GM06990 (cell line): ENCODE data around the gene AGK.

Experiments
- DNase-seq: peaks from one replicate; pipeline ENCODE4 v3.0.0-alpha.2; 2011; ENCODE audit not compliant: insufficient read length; ENCODE audit errors: extremely low read depth
- H3K27me3 ChIP-seq: replicated peaks from 2 replicates; pipeline ENCODE4 v1.6.0; 2011; ENCODE audit warnings: low read length; ENCODE audit not compliant: control insufficient read depth, insufficient read depth
- H3K36me3 ChIP-seq: 2 replicates; pipeline ENCODE4 v1.5.1; 2011; ENCODE audit warnings: low read length; ENCODE audit not compliant: control insufficient read depth, insufficient read depth
- H3K4me3 ChIP-seq: replicated peaks from 2 replicates; pipeline ENCODE4 v1.5.1; 2011; ENCODE audit warnings: low read depth, mild to moderate bottlenecking, control low read depth, low read length
- TF ChIP-seq, protein P1 (sequence below): IDR thresholded peaks from 2 replicates; pipeline ENCODE4 v1.5.1; 2011; ENCODE audit warnings: low read length, control low read depth, mild to moderate bottlenecking, inconsistent platforms; ENCODE audit not compliant: insufficient read depth, poor library complexity, severe bottlenecking

AGK gene

DNA sequence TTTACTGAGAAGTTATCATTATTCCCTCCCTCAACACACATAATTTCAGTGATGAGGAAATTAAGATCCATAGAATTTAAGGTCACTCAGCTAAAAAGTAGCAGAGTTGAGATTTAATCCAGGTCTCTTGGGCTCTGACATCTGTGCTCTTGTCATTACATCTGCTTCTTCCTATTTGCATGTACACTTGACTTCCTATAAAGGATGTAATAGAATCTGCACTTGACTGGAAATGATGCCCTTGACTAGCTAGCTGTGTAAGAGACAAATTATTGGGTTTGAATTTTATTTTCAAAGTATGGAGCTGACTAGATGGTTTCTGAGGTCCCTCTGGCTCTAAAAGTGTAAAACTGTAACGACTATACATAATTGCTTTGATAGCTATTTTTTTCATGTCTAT lies 59.5 kb downstream of the AGK start:
- no peak overlapping the region for H3K4me3 ChIP-seq
- H3K36me3 ChIP-seq, result no peaks in the 10 kb centered on the region; the same call in none of the 2 replicates
- no peak for DNase-seq
- no peaks in the 10 kb centered on the region for H3K27me3 ChIP-seq
- TF ChIP-seq, protein P1, sequence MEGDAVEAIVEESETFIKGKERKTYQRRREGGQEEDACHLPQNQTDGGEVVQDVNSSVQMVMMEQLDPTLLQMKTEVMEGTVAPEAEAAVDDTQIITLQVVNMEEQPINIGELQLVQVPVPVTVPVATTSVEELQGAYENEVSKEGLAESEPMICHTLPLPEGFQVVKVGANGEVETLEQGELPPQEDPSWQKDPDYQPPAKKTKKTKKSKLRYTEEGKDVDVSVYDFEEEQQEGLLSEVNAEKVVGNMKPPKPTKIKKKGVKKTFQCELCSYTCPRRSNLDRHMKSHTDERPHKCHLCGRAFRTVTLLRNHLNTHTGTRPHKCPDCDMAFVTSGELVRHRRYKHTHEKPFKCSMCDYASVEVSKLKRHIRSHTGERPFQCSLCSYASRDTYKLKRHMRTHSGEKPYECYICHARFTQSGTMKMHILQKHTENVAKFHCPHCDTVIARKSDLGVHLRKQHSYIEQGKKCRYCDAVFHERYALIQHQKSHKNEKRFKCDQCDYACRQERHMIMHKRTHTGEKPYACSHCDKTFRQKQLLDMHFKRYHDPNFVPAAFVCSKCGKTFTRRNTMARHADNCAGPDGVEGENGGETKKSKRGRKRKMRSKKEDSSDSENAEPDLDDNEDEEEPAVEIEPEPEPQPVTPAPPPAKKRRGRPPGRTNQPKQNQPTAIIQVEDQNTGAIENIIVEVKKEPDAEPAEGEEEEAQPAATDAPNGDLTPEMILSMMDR, result no peak

DNA sequence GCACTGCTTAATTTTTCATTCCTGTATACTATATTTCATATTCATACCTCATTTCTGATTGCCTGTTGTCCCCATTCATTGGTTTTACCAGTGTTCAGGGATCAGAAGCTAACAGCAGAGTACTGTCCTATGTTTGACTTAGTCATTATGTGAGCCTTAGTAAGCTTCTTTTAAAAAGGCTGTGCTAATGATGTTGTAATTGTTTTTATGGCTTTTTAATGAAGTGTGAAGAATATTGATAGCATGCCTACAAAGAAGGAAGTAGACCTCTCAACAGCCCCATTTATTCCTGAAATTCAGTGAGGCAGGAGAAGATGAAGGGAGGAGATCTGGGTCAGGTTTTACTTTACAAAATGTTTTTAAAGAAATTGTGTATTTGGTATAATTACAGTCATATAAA lies 61.7 kb downstream of the AGK start:
- Histone ChIP-seq H3K36me3 (no peaks in the 10 kb centered on the region; the same call in none of the 2 replicates), H3K4me3 (no peak overlapping the region), H3K27me3 (no peaks in the 10 kb centered on the region)
- DNase-seq, result no peak
- TF ChIP-seq, protein P1, result no peak

DNA sequence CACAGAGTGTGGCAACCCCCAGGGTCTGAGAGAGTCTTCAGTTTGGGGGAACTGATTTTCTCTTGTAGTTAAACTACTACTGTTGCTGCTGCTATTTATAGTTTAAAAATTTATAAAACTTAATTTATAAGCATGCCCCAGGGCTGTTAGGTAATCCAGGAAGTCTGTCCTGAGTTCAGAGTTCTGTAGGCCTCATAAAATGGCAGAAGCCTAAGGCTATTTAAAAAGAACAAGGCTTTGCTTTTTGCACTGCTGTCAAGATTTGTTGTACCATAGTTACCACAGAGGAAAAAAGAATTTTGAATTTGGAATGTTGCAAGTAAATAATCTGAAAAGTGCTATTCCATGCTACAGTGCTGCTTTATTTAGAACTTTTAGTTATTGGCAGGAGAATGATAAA lies 66.1 kb downstream of the AGK start:
- H3K36me3 ChIP-seq, result peaks cover 2% of the 10 kb centered on the region
- no peaks in the 10 kb centered on the region for H3K27me3 ChIP-seq
- TF ChIP-seq, protein P1, result no peak
- H3K4me3 ChIP-seq, result no peak overlapping the region
- DNase-seq, result no peak

DNA sequence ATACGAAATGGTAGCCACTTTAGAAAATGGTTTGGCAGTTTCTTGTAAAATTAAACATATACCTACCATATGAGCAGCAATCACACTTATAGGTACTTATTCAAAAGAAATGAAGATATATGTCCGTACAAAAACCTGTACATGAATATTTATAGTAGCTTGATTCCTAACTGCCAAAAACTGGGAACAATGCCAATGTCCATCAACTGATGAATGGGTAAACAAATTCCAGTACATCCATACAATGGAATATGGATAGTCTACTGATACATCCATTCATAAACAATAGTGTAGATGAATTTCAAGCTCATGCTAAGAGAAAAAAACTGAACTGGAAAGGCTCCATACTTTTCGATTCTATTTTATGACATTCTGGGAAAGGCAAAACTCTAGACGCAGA lies 68.5 kb downstream of the AGK start:
- Histone ChIP-seq H3K36me3 (peaks cover 7% of the 10 kb centered on the region), H3K27me3 (no peaks in the 10 kb centered on the region), H3K4me3 (no peak overlapping the region)
- DNase-seq, result no peak
- TF ChIP-seq, protein P1, result no peak

DNA sequence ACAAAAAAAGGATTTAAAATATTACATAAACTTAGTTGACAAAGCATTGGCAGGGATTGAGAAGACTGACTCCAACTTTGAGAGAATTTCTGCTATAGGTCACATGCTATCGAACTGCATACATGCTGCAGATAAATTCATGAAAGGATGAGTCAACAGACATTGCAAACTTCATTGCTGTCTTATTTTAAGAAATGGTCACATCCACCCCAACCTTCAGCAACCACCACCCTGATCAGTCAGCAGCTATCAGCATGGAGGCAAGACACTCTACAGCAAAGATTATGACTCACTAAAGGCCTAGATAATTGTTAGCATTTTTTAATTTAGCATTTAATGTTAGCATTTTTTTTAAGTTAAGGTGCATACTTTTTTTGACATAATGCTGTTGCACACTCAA lies 73.6 kb downstream of the AGK start:
- no peaks in the 10 kb centered on the region for H3K27me3 ChIP-seq
- TF ChIP-seq, protein P1, result no peak
- no peak for DNase-seq
- H3K36me3 ChIP-seq, result peaks cover 7% of the 10 kb centered on the region
- H3K4me3 ChIP-seq, result no peak overlapping the region

DNA sequence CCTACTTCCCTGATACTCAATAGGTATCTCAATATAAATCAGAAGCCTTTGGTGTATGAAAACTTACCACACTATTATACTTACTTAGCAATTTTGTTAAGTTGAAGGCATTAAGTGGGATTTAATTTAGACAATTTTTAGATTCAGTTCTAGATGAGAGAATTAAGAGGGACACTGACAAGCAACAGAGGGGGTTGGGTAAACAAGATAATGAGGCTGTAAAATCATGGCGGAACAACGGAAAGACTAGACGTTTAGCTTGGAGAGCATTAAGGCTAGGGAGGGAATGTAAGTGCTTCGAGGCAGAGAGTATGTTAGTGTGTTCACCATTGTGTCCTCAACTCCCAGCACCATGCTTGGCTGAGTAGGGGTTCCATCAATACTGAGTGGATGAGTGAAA lies 79.4 kb downstream of the AGK start:
- no peaks in the 10 kb centered on the region; the same call in 1 of the 2 replicates for H3K36me3 ChIP-seq
- TF ChIP-seq, protein P1, result no peak
- no peaks in the 10 kb centered on the region for H3K27me3 ChIP-seq
- H3K4me3 ChIP-seq, result no peak overlapping the region
- DNase-seq, result no peak
